ENCODE results near the gene RAB31.

RAB31 gene

DNA sequence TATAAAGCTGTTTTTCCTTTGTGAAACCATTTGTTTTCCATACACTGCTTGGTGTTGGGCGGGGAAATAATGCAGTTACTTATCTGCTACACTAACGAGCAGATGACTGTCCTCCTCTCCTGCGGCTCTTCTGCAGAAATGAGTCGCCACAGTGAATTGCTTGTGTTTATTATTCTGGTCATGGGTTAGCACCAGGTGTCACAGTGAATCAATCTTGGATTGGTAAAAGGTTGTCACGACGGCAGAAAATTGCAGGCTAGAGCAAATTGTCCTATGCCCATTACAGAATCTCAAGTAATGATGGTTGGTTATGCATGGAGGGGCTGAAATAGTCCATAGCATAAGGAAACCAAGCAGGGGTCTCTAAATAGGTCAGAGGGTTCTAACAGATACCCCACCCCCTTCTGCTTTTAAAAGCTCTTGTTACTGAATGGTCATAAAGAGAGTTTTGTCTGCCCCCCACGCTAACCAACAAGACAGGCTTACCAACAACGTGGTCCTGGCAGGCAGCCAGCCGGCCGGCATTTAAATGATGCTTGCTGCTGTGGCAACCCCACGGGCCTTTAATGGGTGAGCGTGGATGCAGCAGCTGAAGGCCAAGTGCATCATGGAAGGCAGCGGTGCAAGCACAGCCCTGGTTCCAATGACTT lies 29.5 kb downstream of the RAB31 start:
- DNase-seq (ENCODE audit: low read depth in 3 of 3): no peak

DNA sequence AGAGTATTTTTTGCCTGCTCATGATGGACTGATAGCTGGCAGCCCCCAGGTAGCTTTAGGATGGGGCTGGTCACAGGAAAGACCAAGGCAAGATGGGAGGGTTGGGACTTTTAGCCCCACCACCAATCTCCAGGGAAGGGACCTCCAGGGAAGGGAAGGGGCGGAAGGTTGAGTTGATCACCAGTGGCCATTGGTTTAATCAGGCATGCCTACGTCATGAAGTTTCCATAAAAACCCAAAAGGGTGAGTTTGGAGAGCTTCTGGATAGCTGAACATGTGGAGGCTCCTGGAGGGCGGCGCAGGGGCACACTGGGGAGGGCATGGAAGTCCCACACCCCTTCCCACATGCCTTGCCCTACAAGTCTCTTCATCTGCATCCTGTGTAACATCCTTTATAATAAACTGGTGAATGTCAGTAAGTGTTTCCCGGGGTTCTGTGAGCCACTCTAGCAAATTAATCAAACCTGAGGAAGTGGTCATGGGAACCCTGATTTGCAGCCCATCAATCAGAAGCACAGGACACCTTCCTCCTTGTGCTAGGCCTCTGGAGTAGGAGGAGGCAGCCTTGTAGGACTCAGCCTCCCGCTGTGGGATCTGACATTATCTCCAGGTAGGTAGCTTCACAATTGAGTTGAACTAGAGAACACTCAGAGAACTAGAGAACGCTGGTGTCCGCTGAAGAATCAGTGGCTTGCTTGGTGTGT lies 30.3 kb downstream of the RAB31 start:
- DNase-seq (ENCODE audit: low read depth in 3 of 3): no peak

- DNase-seq (ENCODE audit: low read depth in 3 of 3): no peak
Measured at GRCh38 chr18:9739516-9739915, 31.4 kb downstream of the RAB31 start.

- DNase-seq (ENCODE audit: low read depth in 3 of 3): no peak
Measured at GRCh38 chr18:9740071-9740470, 32.0 kb downstream of the RAB31 start.

GRCh38 chr18:9741406-9741792 lies 33.3 kb downstream of the RAB31 start:
- DNase-seq (ENCODE audit: low read depth in 3 of 3): no peak

- no peak for DNase-seq (ENCODE audit: low read depth in 3 of 3)
Measured at GRCh38 chr18:9741793-9742523, 33.9 kb downstream of the RAB31 start.

DNA sequence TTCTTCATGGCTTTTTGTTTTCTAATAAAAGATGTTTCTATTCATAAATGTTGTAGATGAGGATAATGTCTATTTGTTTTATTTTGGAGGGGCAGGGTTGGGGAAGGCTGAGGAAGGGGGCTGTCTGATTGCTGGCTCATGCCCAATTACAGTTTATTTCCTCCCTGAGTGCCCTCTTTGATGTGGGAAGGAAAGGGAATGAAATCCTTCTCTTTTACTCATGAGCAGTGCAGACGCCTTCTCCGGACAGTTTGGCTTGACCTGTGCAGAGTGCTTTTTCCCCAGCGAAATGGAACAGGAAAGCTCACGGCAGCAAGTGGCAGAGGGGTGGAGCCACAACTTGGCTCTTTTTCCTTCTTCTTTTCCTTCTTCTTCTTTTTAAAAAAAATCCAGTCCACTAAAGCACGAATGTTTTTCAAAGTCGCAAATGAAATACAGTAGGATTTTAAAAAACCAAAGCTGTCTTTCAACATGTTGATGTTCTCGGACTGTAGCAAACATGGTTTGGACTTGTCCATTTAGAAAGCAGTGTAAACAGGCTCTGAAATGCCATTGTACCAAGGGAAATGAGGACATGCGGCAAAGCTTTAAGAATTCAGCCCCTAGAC lies 34.5 kb downstream of the RAB31 start:
- DNase-seq (ENCODE audit: low read depth in 3 of 3): no peak

GRCh38 chr18:9743200-9744016 lies 35.3 kb downstream of the RAB31 start:
- no peak for DNase-seq (ENCODE audit: low read depth in 3 of 3)

DNA sequence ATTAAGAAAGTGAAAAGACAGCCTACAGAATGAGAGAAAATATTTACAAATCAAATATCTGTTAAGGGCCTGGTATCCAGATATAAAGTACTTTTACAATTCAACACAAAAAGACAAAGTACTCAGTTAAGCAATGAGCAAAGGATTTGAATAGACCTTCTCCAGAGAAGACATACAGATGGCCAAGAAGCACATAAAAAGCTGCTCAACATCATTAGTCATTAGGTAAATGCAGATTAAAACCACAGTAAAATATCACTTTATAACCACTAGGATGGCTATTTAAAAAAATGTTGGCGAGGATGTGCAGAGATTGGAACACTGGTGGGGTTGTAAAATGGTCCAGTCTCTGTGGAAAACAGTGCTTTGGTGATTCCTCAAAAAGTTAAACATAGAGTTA lies 38.9 kb downstream of the RAB31 start:
- DNase-seq (ENCODE audit: low read depth in 3 of 3): no peak

GRCh38 chr18:9749611-9750010 lies 41.5 kb downstream of the RAB31 start:
- no peak for DNase-seq (ENCODE audit: low read depth in 3 of 3)

GRCh38 chr18:9750112-9750511 lies 42.0 kb downstream of the RAB31 start:
- DNase-seq (ENCODE audit: low read depth in 3 of 3): no peak

DNA sequence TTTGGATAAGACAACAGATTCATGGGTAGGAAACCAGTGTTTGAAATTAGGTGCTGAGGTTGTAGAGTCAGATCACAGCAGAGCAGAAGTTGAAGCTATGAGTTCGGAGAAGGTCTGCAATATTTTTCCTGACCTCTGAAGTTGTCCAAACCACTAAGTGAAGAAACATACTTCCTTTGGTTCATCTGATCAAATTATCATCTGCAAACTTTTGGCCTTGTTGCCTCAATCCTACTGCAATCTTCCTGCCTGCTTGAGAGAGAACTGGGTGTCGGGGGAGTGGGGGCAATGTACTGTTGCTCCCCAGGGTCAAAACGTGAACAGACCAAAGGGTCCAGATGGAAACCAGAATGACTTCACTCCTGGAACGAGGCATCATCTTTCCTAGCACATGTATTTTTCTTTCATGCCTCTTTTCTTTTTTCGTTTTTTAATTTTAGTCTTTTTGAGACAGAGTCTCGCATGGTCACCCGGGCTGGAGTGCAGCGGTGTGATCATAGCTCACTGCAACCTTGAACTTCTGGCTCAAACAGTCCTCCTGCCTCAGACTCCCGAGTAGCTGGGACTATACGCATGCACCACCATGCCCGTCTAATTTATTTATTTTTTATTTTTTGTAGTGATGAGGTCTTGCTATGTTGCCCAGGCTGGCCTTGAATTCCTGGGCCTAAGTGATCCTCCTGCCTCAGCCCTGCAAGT lies 42.7 kb downstream of the RAB31 start:
- no peak for DNase-seq (ENCODE audit: low read depth in 3 of 3)

DNA sequence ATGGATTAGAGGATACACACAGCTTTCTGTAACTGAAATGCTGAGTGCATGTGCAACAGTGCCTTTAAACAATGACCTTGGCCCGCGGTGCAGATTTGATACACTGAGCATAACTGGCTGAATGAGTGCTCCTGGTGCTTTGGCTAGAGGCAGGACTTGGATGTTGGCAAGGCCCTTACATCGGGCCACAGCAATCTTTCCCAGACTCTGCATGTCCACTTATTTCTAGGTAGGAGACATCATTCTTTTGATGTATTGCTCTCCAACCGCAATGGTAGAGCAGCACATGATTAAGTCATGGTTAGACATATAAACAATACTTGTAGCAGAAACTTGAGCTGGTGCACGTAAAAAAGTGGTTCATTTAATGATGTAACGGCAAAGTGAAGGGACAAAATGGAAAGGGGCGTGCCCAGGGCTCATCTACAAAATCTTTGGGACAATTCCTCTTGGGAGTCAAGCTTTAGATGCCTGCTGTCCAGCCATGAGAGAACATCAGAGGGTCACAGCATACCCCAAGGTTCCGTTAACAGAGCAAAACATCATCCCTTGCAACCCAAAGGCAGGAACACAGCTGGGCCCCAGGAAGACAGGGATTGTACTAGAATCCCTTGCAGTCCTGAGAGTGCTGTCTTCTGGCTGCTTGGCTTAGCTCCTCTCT lies 43.4 kb downstream of the RAB31 start:
- DNase-seq (ENCODE audit: low read depth in 3 of 3): no peak

DNA sequence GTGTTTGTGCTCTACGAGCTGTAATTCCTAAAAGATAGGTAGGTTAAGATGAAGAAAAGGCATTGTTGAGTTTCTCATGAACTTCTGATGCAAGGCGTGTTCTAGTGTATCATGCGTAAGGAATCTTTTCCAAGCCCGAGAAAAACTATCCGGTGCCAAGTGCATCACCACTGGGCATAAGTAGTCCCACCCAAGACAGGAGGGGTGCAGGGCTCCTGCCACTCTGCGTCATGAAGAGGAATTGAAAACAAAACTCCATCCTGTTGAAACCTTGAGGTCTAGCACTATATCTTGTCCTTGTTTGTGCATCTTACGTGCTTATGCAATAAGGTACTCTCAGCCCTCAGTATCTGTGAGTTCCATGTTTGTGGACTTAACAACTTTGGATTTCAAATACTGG lies 45.7 kb downstream of the RAB31 start:
- no peak for DNase-seq (ENCODE audit: low read depth in 3 of 3)

DNA sequence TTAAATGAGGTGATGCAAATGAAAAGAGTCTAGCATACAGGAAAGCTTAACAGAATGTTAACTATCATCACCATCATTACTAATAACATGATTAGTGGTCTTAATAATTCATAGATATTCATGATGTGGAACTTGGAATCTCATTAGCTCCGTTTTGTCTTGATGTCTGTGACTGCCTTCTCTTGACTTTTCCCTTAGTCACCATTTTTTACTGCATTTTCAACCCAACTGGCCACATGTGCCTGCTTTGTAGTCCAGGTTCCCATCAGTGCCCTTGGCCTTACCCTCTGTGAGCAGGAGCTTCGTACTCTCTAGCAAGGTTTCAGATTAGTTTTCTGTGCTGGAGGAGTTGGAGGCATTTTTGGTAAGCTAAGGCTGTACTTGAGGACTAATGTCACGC lies 47.0 kb downstream of the RAB31 start:
- no peak for DNase-seq (ENCODE audit: low read depth in 3 of 3)

GRCh38 chr18:9755615-9756014 lies 47.5 kb downstream of the RAB31 start:
- DNase-seq (ENCODE audit: low read depth in 3 of 3): no peak

DNA sequence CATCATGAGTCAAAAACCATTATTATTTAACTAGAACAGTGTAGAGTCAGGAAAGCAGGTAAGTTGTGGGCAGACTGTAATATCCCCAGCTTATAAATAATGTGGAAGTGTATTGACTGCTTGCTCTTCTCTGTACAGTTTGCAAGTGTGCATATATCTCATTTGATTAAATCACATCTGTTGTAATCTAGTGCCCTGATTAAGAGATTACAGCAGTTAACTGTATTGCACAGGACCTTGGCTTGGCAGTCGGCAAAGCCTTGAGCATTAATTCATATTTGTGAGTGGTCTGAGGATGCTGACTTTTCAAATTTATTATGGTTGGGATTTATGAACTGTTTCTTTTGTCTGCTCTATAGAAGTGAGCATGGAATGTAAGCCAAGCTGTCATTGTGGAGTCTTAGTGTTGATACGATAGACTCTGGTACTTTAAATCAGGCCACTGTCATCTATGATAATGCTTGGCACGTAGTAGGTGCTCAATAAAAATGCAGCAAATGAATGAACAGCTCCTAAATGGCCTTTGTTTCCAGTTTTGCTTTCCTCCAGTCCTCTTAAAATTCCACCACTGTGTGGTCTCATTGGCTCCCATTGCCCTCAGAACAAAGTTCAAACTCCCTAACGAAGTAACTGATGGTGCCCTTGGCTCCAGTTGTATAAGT lies 48.3 kb downstream of the RAB31 start:
- DNase-seq (ENCODE audit: low read depth in 3 of 3): no peak

- no peak for DNase-seq (ENCODE audit: low read depth in 3 of 3)
Measured at GRCh38 chr18:9756933-9757470, 48.9 kb downstream of the RAB31 start.

DNA sequence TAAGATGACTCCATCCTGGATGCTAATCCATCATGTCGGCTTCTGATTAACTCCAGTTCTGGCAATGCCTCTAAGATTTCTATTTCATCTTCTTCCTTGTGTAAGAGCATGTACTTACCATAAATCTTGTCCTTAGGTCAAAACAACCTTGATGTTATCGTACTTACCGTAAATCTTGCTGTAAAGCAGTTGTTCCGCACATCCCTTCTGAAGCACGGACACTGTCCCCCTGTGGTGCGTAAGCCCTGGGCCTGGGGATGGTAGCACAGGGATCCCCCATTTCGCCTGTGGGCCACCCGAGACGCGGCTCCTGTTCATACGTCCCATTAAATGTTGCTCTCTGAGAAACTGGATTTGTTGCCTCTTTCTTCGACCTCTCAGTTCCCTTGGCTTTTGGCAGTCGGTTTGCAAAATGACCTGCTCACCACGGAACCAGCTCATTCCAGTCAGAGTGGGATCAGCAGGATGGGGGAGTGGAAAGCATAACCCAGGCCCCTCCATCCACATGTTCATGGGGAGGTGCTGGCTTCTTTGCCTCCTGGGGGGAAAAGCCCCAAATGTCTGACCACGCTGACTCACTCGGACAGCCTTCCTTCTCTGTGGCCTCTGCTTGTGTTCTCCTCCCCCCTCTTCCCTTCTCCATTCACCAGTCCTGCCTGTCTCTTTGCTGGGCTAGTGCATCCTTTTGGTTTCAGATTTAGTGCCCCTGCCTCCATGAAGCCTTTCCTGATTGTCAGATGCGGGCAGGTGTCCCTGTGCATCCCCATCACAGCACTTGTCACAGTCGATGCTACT lies 49.9 kb downstream of the RAB31 start:
- no peak for DNase-seq (ENCODE audit: low read depth in 3 of 3)

Measured in stimulated activated CD4-positive, alpha-beta T cell treated with anti-CD3 and anti-CD28 coated beads, TNF-alpha, amount 100 ng/mL, for 48 hours (primary cell).